Bronchial epithelial cell (primary cell): ENCODE measurements around the gene WWP2. TPM values are rescaled to one million over a fixed set of nuclear protein-coding genes. Genes with fewer than 3 reads are reported as not detected.
"Not testable (repeated sequence)": the region's sequence is repeated elsewhere in the genome, so short reads cannot be mapped to it uniquely, and the experiment has no call there.

Experiments
- DNase-seq: peaks from one replicate; pipeline ENCODE4 v3.0.0-alpha.2; 2010; ENCODE audit warnings: low read depth
- FAIRE-seq: peaks from 2 replicates; lab custom pipeline; 2011; peaks lifted over from hg19 to GRCh38; lab: Jason Lieb, UNC
- H3K27me3 ChIP-seq: 2 replicates; pipeline ENCODE4 v1.5.1; 2011; ENCODE audit warnings: low read length; ENCODE audit not compliant: control insufficient read depth, insufficient read depth
- H3K36me3 ChIP-seq: 2 replicates; pipeline ENCODE4 v1.5.1; 2011; ENCODE audit warnings: low read length; ENCODE audit not compliant: control insufficient read depth, insufficient read depth
- H3K4me3 ChIP-seq: 2 replicates; pipeline ENCODE4 v1.5.1; 2011; ENCODE audit warnings: mild to moderate bottlenecking, low read depth, low read length, control low read depth
- total RNA-seq: library from RNA; depleted of rRNA; stranded (reverse); fragments of >200 nt; gene quantifications from 2 replicates; pipeline ENCODE4 v1.2.1, GENCODE V29; 2014

WWP2 gene
- total RNA-seq, 1 donor from 2014 or later: 15.0 TPM

- FAIRE-seq, H3K36me3 ChIP-seq, H3K4me3 ChIP-seq, DNase-seq, H3K27me3 ChIP-seq: not testable (repeated sequence)
Observed at GRCh38 chr16:69951017-69951671, 189.0 kb downstream of the WWP2 start, which contains the start of gene CLEC18A. Gene CLEC18A (plus strand): TSS chr16:69951334. CDS start chr16:69951367, 33 bp downstream.

DNA sequence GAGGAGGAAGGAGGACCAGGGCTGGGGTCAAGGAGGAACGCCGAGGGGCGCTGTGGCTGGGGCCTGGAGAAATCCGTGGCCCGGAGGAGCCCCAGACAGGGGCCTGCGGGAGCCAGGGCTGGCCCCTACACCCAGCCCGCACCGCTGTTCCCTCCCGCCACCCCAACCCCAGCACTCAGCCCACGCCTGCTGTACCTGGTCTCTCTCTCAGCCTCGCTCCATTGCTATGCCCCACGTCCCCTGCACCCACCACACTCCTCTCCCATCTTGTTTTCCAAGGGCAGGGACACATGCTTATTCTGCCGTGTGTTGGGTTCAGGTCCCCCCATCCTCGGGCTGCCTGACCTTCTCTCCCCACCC is 189.5 kb downstream of the WWP2 start:
- H3K27me3 ChIP-seq, H3K36me3 ChIP-seq, H3K4me3 ChIP-seq, DNase-seq, FAIRE-seq: not testable (repeated sequence)

GRCh38 chr16:69952116-69952515 is 190.0 kb downstream of the WWP2 start:
- DNase-seq, FAIRE-seq, H3K4me3 ChIP-seq, H3K27me3 ChIP-seq, H3K36me3 ChIP-seq: not testable (repeated sequence)

DNA sequence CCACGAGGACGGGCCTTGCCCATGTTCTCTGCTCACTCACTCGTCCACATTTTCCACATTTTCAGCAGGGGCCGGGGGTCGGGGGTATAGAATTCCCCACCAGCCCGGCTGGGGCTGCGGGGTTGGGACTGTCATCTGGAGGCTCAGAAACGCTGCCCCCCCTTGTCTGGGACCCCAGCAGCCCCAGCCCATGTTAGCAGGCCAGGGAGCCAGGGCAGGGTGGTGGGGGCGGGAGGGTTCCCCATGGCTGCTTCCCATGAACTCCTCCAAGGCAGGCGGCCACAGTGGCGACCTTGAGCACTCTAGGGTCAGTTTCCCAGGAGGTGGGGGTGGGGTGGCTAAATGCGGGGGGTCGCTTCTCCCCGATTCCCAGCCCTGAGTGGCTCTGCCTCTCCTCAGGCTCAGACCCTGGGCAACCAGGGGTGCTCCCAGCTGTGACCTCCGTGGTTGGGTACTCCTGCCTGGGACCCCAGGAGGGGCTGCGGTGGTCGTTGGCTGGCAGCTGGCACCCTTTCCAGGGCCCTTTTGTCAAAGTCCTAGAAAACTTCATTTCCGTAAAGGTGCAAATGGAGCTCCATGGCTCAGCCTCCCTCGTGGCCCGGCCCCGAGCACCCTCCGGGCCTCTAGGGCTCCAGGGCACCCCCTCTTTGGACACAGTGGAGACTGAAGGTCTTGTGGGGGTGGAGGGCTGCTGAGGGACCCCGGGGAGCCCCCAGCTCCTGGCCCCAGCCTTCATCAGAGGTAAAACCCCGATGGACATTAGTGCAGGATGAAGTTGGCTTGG is 190.6 kb downstream of the WWP2 start:
- not testable (repeated sequence) for FAIRE-seq, DNase-seq

DNA sequence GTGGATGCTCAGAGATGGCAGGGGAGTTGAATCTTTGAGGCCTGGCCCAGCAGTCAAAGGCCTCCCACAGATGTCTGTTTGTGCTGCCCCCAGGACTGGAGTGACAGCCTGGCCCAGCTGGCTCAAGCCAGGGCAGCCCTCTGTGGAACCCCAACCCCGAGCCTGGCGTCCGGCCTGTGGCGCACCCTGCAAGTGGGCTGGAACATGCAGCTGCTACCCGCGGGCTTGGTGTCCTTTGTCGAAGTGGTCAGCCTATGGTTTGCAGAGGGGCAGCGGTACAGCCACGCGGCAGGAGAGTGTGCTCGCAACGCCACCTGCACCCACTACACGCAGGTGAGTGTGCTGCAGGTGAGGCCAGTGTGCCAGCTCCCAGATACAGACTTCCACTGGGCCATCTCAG is 192.1 kb downstream of the WWP2 start:
- not testable (repeated sequence) for DNase-seq, H3K27me3 ChIP-seq, H3K36me3 ChIP-seq, FAIRE-seq, H3K4me3 ChIP-seq

More for the DNA sequence above, 190.6 kb downstream of the WWP2 start:
- not testable (repeated sequence) for H3K4me3 ChIP-seq, H3K27me3 ChIP-seq, H3K36me3 ChIP-seq

DNA sequence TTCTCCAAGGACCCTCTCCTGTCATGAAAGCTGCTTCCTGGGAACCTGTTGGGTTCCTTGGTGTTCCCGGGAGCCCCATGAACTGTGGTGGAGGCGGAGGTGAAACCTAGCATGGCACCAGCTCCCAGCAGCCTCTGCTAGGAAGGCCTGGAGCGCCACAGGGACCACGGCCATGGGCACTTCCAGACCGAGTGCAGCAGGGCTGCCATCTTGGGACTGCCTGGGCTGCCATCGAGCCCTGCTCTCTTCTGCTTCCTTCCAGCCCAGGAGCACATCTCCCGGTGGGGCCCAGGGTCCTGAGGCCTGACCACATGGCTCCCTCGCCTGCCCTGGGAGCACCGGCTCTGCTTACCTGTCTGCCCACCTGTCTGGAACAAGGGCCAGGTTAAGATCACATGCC is 201.2 kb downstream of the WWP2 start:
- not testable (repeated sequence) for FAIRE-seq, DNase-seq, H3K36me3 ChIP-seq, H3K4me3 ChIP-seq, H3K27me3 ChIP-seq

- peak overlapping the region; percentile 34 for H3K4me3 ChIP-seq
- H3K36me3 ChIP-seq, FAIRE-seq, H3K27me3 ChIP-seq, DNase-seq: not testable (repeated sequence)
Observed at GRCh38 chr16:69964960-69965660, 203.0 kb downstream of the WWP2 start.

- not testable (repeated sequence) for H3K36me3 ChIP-seq, FAIRE-seq, H3K27me3 ChIP-seq, DNase-seq
- H3K4me3 ChIP-seq: peak overlapping the region; percentile 34
Observed at GRCh38 chr16:69965661-69966054, 203.5 kb downstream of the WWP2 start.

DNA sequence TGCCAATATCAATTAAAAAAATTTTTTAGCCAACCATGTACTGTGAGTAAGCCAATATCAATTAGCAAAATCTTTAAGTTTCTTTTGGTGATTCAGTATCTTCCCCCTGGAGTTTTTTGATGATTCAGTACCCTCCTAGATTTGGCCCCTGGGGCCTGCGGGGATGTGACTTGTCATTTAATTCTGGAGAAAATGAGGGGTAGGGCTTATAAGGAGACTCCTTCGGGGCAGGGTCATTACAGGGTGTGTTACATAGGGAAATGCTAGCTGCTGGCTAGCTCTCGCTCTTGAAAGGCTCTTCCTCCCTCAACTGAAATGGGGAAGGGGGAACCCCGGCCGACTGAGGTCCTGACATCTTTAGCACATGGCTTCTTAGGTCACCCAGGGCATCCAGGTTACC is 205.6 kb downstream of the WWP2 start:
- not testable (repeated sequence) for FAIRE-seq, H3K36me3 ChIP-seq, DNase-seq, H3K27me3 ChIP-seq, H3K4me3 ChIP-seq

DNA sequence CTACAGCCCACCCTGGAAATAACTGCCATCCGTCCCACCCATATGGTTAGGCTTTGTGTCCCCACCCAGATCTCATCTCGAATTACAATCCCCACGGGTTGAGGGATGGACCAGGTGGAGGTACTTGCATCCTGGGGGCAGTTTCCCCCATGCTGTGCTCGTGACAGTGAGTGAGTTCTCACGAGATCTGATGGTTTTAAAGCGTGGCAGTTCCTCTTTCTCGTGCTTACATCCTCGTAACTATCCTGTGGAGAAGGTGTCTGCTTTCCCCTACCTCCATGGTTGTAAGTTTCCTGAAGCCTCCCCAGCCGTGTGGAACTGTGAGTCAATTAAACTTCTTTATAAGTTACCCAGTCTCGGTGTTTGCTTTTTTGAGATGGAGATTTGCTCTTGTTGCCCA is 206.0 kb downstream of the WWP2 start:
- not testable (repeated sequence) for H3K36me3 ChIP-seq, H3K4me3 ChIP-seq, DNase-seq, FAIRE-seq, H3K27me3 ChIP-seq

DNA sequence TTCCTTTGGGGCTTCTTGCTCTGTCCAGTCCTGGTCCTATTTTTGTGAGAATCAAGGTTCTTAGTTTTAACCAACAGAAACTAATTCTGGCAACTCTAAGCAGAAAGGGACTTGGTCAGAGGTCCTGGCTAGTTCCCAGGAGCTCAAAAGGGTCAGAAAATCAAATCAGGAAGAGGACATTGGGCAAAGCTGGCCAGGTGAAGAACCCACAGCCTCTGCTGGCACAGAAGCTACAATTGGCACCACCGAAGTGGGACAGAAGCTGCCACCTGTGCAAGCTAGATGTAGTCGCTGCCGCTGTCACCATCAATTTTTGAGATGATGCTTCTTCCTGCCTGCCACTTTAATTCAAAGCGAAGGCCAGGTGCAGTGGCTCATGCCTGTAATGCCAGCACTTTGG is 207.5 kb downstream of the WWP2 start:
- not testable (repeated sequence) for FAIRE-seq, DNase-seq, H3K36me3 ChIP-seq, H3K27me3 ChIP-seq, H3K4me3 ChIP-seq

DNA sequence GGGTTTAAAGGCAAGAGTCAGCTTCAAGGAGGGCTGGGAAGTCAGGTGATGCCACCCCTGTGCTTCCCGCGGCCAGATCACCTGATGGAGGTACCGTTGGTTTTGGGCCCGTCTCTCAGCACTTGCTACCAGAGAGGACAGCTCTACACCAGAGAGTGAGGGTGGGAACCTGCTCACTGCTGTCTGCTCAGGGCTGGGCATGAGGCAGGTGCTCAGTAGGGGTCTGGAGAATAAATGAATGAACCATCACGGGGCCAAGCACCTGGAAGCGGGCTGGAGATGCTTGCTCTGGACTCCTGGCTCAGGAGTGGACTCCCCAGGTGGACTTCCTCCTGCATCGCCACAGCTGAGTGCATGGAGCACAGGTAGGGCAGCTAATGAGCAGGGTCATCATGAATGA is 210.0 kb downstream of the WWP2 start:
- H3K27me3 ChIP-seq, FAIRE-seq, DNase-seq, H3K4me3 ChIP-seq, H3K36me3 ChIP-seq: not testable (repeated sequence)

DNA sequence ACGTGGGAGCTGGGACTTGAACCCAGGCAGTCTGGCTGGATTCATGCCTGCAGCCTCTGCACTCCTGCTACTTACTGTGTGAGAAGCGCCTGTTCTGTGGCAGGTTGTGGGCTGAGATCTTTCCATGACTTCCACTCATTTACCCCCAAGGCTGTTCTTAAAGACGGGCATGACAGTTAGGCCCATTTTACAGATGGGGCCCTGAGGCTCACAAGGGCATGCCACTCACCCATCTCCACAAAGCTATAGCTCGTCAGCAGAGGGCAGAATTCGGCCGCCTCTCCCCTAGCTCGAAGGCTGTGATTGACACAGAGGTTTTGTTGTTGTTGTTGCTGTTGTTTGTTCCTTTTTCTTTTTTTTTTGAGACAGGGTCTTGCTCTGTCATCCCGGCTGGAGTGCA is 210.8 kb downstream of the WWP2 start:
- H3K4me3 ChIP-seq, H3K36me3 ChIP-seq, H3K27me3 ChIP-seq, DNase-seq, FAIRE-seq: not testable (repeated sequence)

DNA sequence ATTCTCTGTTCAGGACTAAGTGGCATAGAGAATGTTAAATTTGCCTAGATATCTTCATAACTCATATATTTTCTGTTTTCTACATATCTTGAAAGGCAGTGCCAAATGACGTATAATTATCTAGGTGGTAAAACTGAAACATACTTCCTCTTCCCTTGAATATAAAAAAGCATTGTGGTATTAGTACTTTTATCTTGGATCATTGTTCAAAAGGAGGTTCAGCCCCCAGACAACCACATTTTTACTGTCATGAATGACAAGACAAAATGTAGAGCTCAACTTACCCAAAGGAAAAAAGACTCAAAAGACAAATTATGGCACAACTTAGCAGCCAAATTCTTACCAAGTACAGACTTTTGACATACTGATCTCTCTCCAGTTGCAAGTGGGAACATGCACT is 223.1 kb downstream of the WWP2 start:
- not testable (repeated sequence) for H3K4me3 ChIP-seq, FAIRE-seq, H3K36me3 ChIP-seq, DNase-seq, H3K27me3 ChIP-seq
